Left renal pelvis (tissue), 4 donors: ENCODE data around the gene PXDN. TPM values are rescaled to one million over a fixed set of nuclear protein-coding genes. Genes with fewer than 3 reads are reported as not detected.

Experiments used
- DNase-seq, 4 donors: peaks; one replicate each; pipeline ENCODE4 v3.0.0-alpha.2; 2013; ENCODE audit warnings: low read depth in 4 of 4, low spot score in 3 of 4
- polyA plus RNA-seq, 4 donors: library from polyadenylated mRNA; unstranded; fragments of 120-200 nt; gene quantifications; one replicate each; pipeline ENCODE4 v1.2.1, GENCODE V29; 2013; ENCODE audit not compliant: insufficient read length in 4 of 4

PXDN gene
- polyA plus RNA-seq, 4 donors, result 154 to 245 (median 177) TPM

DNA sequence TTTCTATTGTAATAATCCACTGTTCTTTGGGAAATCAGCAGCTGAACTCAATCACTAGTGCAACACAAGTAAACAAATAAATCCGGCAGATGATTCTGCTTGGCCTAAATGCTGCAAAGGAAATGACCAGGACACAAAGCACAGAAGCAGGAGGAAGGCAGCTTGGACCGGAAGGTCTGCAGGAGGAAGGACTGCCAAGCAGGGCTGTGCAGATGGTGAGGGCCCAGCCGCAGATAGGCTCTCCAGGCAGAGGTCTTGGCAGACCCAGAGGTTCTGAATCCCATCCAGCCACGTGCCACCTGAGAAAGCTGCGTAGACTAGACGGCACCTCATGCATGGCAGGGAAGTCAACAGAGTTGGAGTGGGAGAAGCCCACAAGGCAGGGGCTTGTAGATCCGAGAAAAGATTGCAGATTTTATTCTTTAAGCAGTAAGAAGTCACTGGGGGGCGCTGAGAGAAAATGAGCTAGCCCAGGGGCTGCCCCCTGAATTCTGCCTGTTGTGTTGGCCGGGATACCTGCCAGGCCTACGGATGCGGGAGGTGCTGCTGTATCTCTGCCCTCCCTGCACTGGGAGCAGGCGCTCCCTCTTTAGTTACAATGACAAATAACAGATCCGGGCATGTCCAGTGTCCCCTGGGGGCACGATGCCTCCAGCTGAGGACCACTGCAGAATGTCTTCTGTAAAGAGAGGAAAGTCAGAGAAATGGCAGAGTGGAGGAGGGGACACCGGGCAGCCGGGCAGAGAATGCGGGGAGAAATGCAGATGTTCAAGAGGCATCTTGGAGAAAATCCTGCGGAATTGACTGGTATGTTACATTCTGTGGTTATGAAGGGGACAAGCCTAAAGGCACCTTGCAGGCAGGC, 153.5 kb downstream of the PXDN start:
- DNase-seq, result no peak

DNA sequence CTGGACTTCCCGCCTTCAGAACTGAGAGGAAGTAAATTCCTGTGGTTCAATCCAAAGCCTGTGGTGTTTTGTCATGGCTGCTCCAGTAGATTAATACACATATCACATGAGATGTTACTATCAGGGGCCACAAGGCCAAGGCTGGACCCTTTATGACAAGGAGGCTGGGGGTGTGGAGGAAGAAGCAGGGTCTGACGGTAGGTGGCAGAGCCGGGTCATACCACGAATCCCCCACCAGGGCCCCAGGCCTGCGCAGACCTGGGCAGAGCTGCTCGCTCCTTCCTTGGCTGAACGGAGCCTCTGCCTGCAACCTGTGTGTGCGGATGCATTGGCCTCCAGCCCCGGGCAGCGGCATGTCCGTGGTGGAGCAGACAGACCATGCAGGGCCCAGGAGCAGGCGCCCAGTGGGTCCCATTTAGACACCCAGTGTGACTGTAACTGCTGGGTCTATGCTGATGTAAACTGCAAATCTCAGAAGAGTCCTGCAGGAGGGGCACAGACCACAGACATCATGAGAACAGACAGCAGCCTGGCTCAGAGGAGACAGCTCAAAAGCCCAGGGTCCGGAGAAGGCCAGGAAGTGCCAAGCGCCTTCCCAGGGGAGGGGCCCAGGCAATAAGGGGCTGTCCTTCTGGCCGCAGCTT, 155.2 kb downstream of the PXDN start:
- no peak for DNase-seq

DNA sequence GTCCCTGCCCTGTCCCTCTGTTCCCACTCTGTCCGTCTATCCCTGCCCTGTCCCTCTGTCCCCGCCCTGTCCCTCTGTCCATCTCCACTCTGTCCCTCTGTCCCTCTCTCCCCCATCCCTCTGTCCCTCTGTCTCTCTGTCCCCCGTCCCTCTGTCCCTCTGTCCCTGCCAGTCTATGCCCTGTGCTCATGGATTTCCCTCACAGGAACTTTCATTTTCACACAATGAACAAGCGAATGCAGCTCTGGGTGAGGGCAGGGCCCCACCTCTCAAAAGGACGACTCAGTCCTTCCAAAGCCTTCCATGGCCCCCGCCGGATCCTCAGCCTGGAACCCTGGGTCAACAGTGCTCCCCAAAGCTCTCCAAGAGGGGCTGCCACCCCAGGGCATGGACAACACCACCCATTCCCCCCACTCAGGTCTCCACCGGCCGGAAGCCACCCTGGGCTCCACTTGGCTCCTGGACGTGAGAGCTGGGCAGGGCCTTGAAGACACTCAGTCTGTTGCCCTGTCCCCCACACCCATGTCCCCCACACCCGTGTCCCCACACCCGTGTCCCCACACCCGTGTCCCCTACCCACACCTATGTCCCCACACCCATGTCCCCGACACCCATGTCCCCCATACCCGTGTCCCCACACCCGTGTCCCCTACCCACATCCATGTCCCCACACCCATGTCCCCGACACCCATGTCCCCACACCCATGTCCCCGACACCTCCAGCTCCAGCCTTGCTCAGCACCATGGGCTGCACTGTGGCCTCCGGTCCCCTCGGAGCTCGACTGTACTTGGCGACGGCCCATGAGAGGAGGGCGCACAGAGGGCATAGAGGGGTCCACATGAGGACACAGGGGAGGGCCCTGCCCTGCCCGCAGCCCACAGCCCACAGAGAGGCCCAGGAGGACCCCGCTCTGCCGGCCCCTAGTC, 156.0 kb downstream of the PXDN start:
- no peak for DNase-seq

DNA sequence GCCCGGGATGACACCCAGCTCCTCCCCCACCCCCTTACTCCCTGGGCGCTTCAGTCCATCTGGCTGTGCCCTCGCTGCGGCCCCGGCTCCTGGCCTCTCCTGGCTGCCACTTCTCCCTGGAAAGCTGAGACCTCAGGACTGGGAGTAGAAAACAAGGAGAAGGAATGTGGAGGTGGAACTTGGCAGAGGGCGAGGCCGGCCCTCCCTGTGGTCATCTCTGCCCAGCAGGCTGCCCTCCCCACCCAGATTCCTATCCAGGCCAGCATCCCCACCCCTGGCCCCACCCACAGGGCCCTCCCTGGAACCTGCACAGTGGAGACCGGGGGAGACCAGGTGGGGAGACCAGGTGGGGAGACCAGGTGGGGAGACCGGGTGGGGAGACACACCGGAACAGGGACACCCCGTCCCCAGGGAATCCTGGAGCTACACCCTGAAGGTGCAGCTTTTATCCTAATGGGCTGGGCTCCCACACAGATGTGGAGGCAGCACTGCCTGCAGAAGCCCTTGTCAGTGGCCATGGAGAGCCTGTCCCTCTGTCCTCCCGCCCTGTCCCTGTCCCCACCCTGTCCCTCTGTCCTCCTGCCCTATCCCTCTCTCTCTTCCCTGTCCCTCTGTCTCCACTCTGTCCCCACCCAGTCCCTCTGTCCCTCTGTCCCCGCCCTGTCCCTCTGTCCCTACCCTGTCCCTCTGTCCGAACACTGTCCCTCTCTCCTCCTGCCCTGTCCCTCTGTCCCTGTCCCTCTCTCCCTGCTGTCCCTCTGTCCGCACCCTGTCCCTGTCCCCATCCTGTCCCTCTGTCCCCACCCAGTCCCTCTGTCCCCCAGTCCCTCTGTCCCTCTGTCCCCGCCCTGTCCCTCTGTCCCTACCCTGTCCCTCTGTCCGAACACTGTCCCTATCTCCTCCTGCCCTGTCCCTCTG, 157.1 kb downstream of the PXDN start:
- DNase-seq, result no peak

DNA sequence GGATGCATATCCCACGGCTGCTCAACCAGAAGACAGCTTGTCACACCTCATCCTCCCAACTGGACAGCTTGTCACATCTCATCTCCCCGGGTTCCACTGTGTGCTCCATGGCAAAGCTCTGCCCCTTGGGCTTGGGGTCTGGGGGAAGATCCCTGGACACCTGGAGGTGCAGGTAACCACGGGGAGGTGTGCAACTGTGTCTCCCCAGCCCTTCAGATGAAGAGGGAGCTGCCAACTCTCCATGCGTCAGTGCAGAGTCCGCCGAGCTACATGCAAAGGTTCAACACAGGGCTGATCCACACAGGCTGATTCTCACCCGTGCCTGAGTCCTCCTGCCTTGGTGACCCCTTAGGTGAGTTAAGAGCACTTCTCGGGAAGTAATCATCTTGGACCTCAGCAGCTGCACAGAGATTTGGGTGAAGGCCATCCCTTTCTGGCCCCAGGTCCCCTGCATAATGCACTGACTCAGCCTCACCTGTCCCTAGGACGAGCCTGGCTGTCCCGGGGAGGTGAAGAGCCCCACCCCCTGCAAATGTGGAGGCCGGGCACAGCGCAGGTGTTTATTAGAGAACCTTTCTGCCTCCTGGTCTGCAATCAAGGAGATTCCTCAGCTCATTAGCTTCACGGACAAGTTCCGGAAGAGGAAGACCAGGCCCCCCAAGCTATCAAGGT, 157.9 kb downstream of the PXDN start:
- no peak for DNase-seq

DNA sequence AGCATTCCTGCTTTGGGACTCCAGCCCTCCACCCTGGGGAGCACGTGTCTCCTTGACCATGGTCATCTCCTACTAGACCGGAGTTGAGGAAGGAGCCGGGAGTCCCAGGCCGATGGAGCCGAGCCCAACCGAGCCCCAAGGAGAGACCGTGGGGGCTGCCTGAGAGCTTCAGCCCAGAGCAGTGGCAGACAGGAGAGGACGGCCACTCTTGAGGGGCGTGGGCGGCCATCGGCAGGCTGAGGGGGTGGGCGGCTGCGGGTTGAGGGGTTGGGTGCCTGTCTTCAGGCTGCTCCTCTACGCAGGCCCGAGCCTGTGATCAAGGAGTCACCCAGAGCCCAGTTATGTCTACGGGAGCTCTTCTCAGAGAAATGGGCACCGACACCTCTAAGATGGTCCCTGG, 158.7 kb downstream of the PXDN start:
- DNase-seq, result no peak

DNA sequence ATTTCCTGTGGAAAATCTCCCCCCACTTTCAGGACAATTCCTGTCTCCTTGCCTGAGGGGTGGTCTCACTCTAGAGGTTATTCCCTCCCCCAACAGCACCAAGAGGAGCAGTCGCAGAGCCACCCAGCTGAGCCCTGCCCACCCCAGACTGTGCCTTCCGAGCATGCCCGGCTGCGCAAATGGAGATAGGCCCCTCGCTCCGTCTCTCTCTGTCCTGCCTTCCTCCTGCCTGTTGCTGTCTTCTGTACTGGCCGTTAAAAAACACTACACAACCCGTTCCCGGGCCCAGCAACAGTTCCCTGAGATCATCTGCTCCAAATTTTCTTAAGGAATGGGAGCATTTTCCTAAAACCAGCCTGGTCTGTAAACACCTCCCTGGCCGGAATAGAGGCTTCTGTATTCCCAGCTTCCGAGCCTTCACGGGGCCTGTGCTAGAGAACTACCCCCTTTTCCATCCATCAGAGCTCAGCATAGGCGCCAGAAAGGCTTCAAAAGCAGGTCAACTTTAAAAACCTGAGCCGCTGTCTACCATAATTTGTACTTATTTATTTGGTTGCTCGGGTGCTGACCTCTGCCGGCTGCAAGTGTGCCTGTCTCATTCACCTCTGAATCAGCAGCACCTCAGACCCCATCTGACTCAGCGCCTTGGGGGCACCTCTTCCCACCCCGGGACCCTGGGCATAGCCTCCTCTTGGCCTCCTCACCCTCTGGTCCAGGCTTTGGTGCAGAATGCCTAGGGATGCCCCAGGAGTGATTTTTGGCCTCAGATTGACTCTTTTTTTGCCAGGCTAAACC, 159.4 kb downstream of the PXDN start:
- DNase-seq, result no peak

DNA sequence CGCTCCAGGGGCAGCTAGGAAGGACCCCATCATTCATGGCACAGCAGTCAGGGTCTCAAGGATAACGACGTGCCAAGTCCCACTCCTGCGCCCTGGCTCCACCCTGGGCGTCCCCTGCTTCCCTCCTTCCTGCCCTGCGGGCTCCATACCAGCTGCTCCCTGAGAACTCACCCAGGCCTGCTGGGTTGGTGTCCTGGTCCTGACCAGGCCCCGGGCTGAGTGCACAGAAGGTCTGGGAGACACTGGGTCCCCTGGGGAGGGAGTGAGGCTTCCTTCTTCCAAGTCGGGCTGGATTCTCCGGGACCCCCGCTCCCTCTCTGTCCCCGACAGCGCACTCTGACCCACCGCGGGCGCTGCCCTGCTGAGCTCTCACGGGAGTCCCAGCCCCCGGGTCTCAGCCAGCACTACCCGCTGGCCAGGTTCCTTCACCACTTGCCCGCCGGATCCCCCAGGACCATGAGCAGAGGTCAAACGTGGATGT, 160.2 kb downstream of the PXDN start:
- no peak for DNase-seq

DNA sequence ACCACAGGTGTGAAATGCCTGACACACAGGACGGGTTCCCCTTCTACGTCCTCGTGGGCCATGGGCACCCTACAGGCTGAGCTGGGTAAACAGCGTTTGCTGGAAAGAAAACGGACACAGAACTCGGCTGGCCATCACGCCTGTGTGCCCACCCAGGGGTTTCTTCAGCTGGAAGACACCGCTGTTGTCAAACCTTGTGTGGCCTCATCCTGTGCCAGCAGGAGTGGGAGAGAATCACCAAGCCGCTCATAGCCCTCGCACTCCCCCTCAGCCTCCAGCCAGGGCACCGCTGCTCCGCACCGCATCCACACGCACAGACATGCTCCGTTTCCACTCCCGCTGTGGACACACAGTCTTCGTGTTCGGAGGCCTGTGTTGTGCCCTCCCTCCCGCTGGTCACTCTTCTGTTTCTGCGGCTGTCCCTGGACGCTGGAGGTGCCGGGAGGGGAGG, 161.4 kb downstream of the PXDN start:
- no peak for DNase-seq

DNA sequence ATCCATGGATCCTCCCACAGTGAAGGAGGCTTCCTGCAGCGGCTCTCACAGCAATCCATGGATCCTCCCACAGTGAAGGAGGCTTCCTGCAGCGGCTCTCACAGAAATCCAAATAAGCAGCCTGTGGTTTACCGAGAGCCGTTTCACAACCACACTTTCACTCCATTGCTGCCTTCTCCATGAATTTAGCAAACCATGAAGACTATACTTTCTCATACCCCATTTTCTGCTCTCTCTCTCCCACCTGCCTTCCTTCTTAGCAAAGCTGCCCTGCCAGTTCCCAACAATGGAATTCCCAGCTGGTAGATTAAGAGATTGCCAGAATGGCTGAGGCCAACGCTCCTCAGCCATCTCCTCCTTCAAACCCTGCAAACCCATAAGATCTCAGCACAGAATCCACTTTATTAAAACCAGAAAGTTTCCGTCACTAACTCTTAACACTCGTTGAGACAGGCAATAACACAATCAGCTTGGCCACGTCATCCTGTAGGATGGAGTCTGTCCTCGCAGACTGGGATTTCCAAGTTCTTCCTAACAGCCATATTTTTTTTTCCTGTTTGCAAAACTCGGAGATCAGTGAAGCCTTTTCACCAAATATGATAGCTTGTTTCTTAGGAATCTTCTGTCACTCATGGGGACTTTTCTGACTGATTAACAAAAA, 162.2 kb downstream of the PXDN start:
- DNase-seq, result no peak
